ENCODE measurements around the gene SCYL3.

Gene SCYL3

GRCh38 chr1:169860187-169860586, 33.5 kb downstream of the SCYL3 start:
- DNase-seq (ENCODE audit: low read depth), result no peak
- H3K4me3 ChIP-seq (replicated peaks; ENCODE audit: low read depth, low read length), result no peak overlapping the region
- TF ChIP-seq CTCF (IDR thresholded peaks at IDR 0.05; ENCODE audit: low read length, missing control alignments), result no peak

GRCh38 chr1:169859001-169859400, 34.7 kb downstream of the SCYL3 start:
- TF ChIP-seq CTCF (IDR thresholded peaks at IDR 0.05; ENCODE audit: low read length, missing control alignments), result no peak
- DNase-seq (ENCODE audit: low read depth), result no peak
- no peak overlapping the region for H3K4me3 ChIP-seq (replicated peaks; ENCODE audit: low read depth, low read length)

GRCh38 chr1:169858467-169858866, 35.2 kb downstream of the SCYL3 start:
- no peak for TF ChIP-seq CTCF (IDR thresholded peaks at IDR 0.05; ENCODE audit: low read length, missing control alignments)
- DNase-seq (ENCODE audit: low read depth), result peak; percentile 15
- no peak overlapping the region for H3K4me3 ChIP-seq (replicated peaks; ENCODE audit: low read depth, low read length)

GRCh38 chr1:169853341-169853740, 40.4 kb downstream of the SCYL3 start:
- no peak for TF ChIP-seq CTCF (IDR thresholded peaks at IDR 0.05; ENCODE audit: low read length, missing control alignments)
- no peak for DNase-seq (ENCODE audit: low read depth)
- H3K4me3 ChIP-seq (replicated peaks; ENCODE audit: low read depth, low read length), result no peak overlapping the region

GRCh38 chr1:169849346-169850022, 44.2 kb downstream of the SCYL3 start:
- TF ChIP-seq CTCF (IDR thresholded peaks at IDR 0.05; ENCODE audit: low read length, missing control alignments), result no peak
- DNase-seq (ENCODE audit: low read depth), result no peak
- no peak overlapping the region for H3K4me3 ChIP-seq (replicated peaks; ENCODE audit: low read depth, low read length)

- TF ChIP-seq CTCF (IDR thresholded peaks at IDR 0.05; ENCODE audit: low read length, missing control alignments), result no peak
- no peak for DNase-seq (ENCODE audit: low read depth)
- H3K4me3 ChIP-seq (replicated peaks; ENCODE audit: low read depth, low read length), result no peak overlapping the region
Observed at GRCh38 chr1:169848456-169848855, 45.2 kb downstream of the SCYL3 start.

GRCh38 chr1:169844941-169845608, 48.6 kb downstream of the SCYL3 start:
- TF ChIP-seq CTCF (IDR thresholded peaks at IDR 0.05; ENCODE audit: low read length, missing control alignments), result no peak
- no peak overlapping the region for H3K4me3 ChIP-seq (replicated peaks; ENCODE audit: low read depth, low read length)

More at GRCh38 chr1:169844941-169845608, 48.6 kb downstream of the SCYL3 start:
- no peak for DNase-seq (ENCODE audit: low read depth)

Data from fibroblast of pulmonary artery (primary cell).